ENCODE results near the gene FUT9. TPM values are rescaled to one million over a fixed set of nuclear protein-coding genes. Genes with fewer than 3 reads are reported as not detected.
A peak's percentile ranks its signal among the peaks of the same experiment; 100 is the strongest.

FUT9 gene
- total RNA-seq (2013) = not detected
- polyA plus RNA-seq = not detected
- not detected in 2 replicates for polyA minus RNA-seq
- 0 to 16.2 (median 0.17) reads per million in 11 experiments for total RNA-seq

GRCh38 chr6:96015518-96016333 is at the start of gene FUT9:
Gene FUT9, plus strand, starts transcription at chr6:96015974. Its CDS starts 187,182 bp downstream, at chr6:96203156.
- intact Hi-C loops (cut with micrococcal nuclease) = no loop called here
- Histone ChIP-seq H2AFZ (ENCODE audit: insufficient read depth, low read depth, low read length, poor library complexity, severe bottlenecking) (no peak within 1 kb of the TSS), H3K27ac (ENCODE audit: low read depth in 1 of 2, low read length in 2 of 2) (no peak within 1 kb of the TSS), H4K20me1 (ENCODE audit: insufficient read depth, low read length) (no peaks in the 10 kb centered on the region), H3K79me2 (ENCODE audit: insufficient read depth, low read length) (no peaks in the 10 kb centered on the region), H3K36me3 (replicated peaks in 1 of 2; ENCODE audit: control insufficient read depth in 1 of 2, insufficient read depth in 2 of 2, low read length in 2 of 2) (no peaks in the 10 kb centered on the region), H3K9ac (ENCODE audit: insufficient read depth, low read length, poor library complexity, severe bottlenecking) (no peak within 1 kb of the TSS), H3K4me2 (replicated peaks; ENCODE audit: extremely low read depth, low read length, poor library complexity, severe bottlenecking) (no peak within 1 kb of the TSS), H3K4me1 (ENCODE audit: control insufficient read depth in 1 of 2, insufficient read depth in 2 of 2, low read length in 2 of 2) (no peaks in the 10 kb centered on the region), H3K27me3 (ENCODE audit: control insufficient read depth in 2 of 2, insufficient read depth in 2 of 2, low read length in 2 of 2) (peaks cover 4 to 32% of the 10 kb centered on the region in 2 donors), H3K9me3 (replicated peaks in 1 of 2; ENCODE audit: control insufficient read depth in 1 of 2, insufficient read depth in 1 of 2, low read length in 2 of 2) (no peaks in the 10 kb centered on the region), H3K4me3 (replicated peaks in 1 of 3; ENCODE audit: low read depth in 2 of 3, low read length in 3 of 3) (no peak within 1 kb of the TSS)
- Mint-ChIP-seq H3K36me3 (no peaks in the 10 kb centered on the region), H3K4me1 (no peaks in the 10 kb centered on the region), H3K4me3 (peak within 1 kb of the TSS in 1 of 2 donors; percentile 55), H3K27me3 (ENCODE audit: low read depth in 3 of 3) (peaks cover 22 to 27% (median 23%) of the 10 kb centered on the region in 3 donors), H3K9me3 (peaks cover 0 to 7% (median 0%) of the 10 kb centered on the region in 7 donors), H3K27ac (peak within 1 kb of the TSS in 1 of 7 donors; percentile 31)
- TF ChIP-seq CTCF (IDR thresholded peaks at IDR 0.05) = no peak
- WGBS (ENCODE audit: insufficient coverage) = 2% methylated on average over 47 of the region's 62 CpGs
- no peak for DNase-seq

DNA sequence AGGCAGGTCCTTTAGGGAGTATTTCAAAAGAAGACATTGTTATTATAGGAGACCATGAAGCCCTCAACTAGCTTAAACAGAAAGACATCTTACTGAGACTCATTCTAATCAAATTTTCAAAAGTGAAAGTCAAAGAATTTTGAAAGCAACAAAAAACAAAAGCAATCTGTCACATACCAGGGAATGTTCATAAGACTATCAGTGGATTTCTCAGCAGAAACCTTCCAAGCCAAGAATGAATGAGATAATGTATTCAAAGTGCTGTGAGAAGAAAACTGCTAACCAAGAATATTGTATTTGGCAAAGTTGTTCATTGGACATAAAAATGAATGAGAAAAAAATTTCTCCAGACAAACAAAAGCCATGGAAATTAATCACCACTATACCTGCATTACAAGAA is 48.2 kb upstream of the FUT9 start:
- no peaks in the 10 kb centered on the region for H3K27me3 ChIP-seq (ENCODE audit: control insufficient read depth in 2 of 2, insufficient read depth in 2 of 2, low read length in 2 of 2)
- peaks cover 0 to 2% (median 0%) of the 10 kb centered on the region in 7 donors for H3K9me3 Mint-ChIP-seq
- H3K27ac Mint-ChIP-seq = no peak overlapping the region
- H2AFZ ChIP-seq (ENCODE audit: insufficient read depth, low read depth, low read length, poor library complexity, severe bottlenecking) = no peak overlapping the region
- H3K36me3 Mint-ChIP-seq = no peaks in the 10 kb centered on the region
- no peak for TF ChIP-seq CTCF (IDR thresholded peaks at IDR 0.05)
- no peaks in the 10 kb centered on the region for H3K27me3 Mint-ChIP-seq (ENCODE audit: low read depth in 3 of 3)
- no peak for DNase-seq
- no peak overlapping the region for H3K27ac ChIP-seq (ENCODE audit: low read depth in 1 of 2, low read length in 2 of 2)
- no peak overlapping the region for H3K4me3 Mint-ChIP-seq
- intact Hi-C loops (cut with micrococcal nuclease) = no loop called here
- H3K79me2 ChIP-seq (ENCODE audit: insufficient read depth, low read length) = no peaks in the 10 kb centered on the region
- H3K4me3 ChIP-seq (replicated peaks in 1 of 3; ENCODE audit: low read depth in 2 of 3, low read length in 3 of 3) = no peak overlapping the region
- no peak overlapping the region for H3K4me2 ChIP-seq (replicated peaks; ENCODE audit: extremely low read depth, low read length, poor library complexity, severe bottlenecking)
- H3K4me1 Mint-ChIP-seq = no peaks in the 10 kb centered on the region
- H3K9ac ChIP-seq (ENCODE audit: insufficient read depth, low read length, poor library complexity, severe bottlenecking) = no peak overlapping the region
- no peaks in the 10 kb centered on the region for H3K36me3 ChIP-seq (replicated peaks in 1 of 2; ENCODE audit: control insufficient read depth in 1 of 2, insufficient read depth in 2 of 2, low read length in 2 of 2)
- no peaks in the 10 kb centered on the region for H4K20me1 ChIP-seq (ENCODE audit: insufficient read depth, low read length)
- no peaks in the 10 kb centered on the region for H3K9me3 ChIP-seq (replicated peaks in 1 of 2; ENCODE audit: control insufficient read depth in 1 of 2, insufficient read depth in 1 of 2, low read length in 2 of 2)
- H3K4me1 ChIP-seq (ENCODE audit: control insufficient read depth in 1 of 2, insufficient read depth in 2 of 2, low read length in 2 of 2) = no peaks in the 10 kb centered on the region

Measured in CD14-positive monocyte (primary cell).